Activated T-cell treated with anti-CD3 and anti-CD28 coated beads, Interleukin-2, amount 50 U/mL, for 4 hours (primary cell): Measurements from ENCODE around the gene LIN37. TPM values are rescaled to one million over a fixed set of nuclear protein-coding genes. Genes with fewer than 3 reads are reported as not detected.

Experiments
- ATAC-seq, 2 donors: fragments of 200-7000 bp; cut with Tn5 transposase; one replicate each; pipeline ENCODE4 v1.10.0; 2021
- DNase-seq: peaks from one replicate; pipeline ENCODE4 v3.0.0-alpha.2; 2020
- H3K27me3 Mint-ChIP-seq: one replicate; pipeline ENCODE4 v1.8.0; 2021; ENCODE audit warnings: low read depth, mixed read lengths
- H3K36me3 Mint-ChIP-seq: one replicate; pipeline ENCODE4 v1.8.0; 2022; ENCODE audit warnings: mixed read lengths; ENCODE audit not compliant: insufficient read depth
- H3K4me1 Mint-ChIP-seq: one replicate; pipeline ENCODE4 v1.8.0; 2021; ENCODE audit warnings: low read depth, mixed read lengths
- H3K4me3 Mint-ChIP-seq: one replicate; pipeline ENCODE4 v1.8.0; 2021; ENCODE audit warnings: mild to moderate bottlenecking, moderate library complexity, mixed read lengths
- H3K9me3 Mint-ChIP-seq: one replicate; pipeline ENCODE4 v1.8.0; 2021; ENCODE audit warnings: mixed read lengths
- total RNA-seq, 3 donors: library from RNA; stranded (reverse); gene quantifications; one replicate each; pipeline ENCODE4 v1.2.1, GENCODE V29; 2021

LIN37 gene
- total RNA-seq, 3 donors from 2014 or later: 5.8 to 6.4 (median 6.4) TPM

DNA sequence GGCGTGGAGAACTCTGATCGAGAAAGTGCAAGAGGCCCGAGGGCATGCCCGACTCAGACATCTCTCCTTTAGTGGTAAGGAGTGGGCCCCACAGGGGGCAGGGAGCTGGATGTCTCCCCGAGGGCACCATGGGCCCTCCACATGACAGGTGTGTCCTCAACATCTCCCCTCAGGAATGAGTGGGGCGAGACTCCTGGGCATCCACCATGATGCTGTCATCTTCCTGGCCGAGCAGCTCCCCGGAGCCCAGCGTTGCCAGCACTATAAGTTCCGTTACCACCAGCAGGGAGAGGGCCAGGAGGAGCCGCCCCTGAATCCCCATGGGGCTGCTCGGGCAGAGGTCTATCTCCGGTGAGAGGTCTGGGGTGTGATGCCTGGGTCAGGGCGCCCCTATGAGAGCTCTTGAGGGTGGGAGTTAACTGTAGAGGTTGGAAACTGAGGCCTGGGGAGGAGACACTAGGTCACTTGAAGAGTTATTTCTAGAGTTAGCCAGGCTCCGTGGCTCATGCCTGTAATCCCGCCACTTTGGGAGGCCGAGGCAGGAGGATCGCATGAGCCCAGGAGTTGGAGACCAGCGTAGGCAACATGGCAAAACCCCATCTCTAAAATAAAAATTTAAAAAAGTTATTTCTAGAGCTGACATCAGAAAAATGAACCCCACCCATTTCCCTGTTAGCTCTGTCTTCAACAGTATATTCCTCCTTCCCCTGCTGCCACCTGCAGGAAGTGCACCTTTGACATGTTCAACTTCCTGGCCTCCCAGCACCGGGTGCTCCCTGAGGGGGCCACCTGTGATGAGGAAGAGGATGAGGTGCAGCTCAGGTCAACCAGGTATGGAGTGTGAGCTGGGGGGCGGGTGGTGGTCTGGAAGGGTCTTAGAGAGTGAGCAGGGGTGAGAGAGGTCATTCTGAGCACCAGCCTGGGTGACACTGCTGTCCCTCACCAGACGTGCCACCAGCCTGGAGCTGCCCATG lies 11.2 kb upstream of the LIN37 start:
- Mint-ChIP-seq H3K4me3 (no peak overlapping the region), H3K27me3 (no peaks in the 10 kb centered on the region), H3K4me1 (peaks cover 24% of the 10 kb centered on the region), H3K9me3 (no peaks in the 10 kb centered on the region), H3K36me3 (peaks cover 28% of the 10 kb centered on the region)
- DNase-seq: no peak
- no peak for ATAC-seq

DNA sequence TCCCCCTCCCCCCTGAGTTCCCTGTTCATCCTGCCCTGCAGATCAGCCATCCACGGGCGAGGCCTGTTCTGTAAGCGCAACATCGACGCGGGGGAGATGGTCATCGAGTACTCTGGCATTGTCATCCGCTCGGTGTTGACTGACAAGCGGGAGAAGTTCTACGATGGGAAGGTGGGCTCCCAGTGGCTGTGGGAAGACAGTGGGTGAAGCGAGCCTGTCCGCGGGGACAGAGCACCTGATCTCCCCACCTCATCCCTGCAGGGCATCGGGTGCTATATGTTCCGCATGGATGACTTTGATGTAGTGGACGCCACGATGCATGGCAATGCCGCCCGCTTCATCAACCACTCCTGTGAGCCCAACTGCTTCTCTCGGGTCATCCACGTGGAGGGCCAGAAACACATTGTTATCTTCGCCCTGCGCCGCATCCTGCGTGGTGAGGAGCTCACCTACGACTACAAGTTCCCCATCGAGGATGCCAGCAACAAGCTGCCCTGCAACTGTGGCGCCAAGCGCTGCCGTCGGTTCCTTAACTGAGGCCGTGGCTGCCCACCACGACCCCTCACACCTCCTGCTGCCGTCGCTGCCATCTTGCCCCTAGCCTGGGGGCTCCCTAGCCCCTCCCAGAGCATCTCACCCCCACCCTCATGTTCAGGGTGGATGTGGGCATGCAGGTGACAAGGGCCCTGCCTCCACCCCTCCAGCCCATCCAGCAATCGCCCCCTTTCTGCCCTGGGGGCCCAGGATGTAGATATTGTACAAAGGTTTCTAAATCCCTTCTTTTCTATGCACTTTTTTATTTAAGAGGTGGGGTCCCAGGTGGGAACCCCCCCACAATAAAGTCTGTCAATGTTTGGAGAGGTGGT lies 10.1 kb upstream of the LIN37 start:
- H3K9me3 Mint-ChIP-seq: no peaks in the 10 kb centered on the region
- H3K36me3 Mint-ChIP-seq: peaks cover 34% of the 10 kb centered on the region
- no peak for ATAC-seq
- no peak for DNase-seq
- H3K27me3 Mint-ChIP-seq: no peaks in the 10 kb centered on the region
- H3K4me1 Mint-ChIP-seq: peaks cover 34% of the 10 kb centered on the region
- H3K4me3 Mint-ChIP-seq: no peak overlapping the region

DNA sequence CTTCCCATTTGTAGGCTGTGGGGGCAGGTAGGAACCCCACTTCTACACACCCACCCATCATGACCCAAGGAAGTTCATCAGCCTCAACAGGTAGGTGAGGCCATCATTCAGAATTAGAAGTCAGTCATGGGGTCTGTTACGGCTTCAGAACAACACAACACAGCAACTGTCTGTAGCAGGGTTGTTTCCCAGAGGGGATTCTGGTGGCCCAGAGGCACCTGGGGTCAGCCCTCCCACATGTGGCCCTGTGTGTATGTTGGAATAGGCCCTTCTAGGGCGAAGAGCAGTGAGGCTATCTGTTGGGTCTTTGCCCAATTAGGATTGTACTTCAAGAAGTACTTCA lies 9.5 kb upstream of the LIN37 start:
- no peak overlapping the region for H3K4me3 Mint-ChIP-seq
- peaks cover 38% of the 10 kb centered on the region for H3K4me1 Mint-ChIP-seq
- H3K9me3 Mint-ChIP-seq: no peaks in the 10 kb centered on the region
- ATAC-seq (no peak), DNase-seq (no peak)
- no peaks in the 10 kb centered on the region for H3K27me3 Mint-ChIP-seq
- H3K36me3 Mint-ChIP-seq: peaks cover 33% of the 10 kb centered on the region

DNA sequence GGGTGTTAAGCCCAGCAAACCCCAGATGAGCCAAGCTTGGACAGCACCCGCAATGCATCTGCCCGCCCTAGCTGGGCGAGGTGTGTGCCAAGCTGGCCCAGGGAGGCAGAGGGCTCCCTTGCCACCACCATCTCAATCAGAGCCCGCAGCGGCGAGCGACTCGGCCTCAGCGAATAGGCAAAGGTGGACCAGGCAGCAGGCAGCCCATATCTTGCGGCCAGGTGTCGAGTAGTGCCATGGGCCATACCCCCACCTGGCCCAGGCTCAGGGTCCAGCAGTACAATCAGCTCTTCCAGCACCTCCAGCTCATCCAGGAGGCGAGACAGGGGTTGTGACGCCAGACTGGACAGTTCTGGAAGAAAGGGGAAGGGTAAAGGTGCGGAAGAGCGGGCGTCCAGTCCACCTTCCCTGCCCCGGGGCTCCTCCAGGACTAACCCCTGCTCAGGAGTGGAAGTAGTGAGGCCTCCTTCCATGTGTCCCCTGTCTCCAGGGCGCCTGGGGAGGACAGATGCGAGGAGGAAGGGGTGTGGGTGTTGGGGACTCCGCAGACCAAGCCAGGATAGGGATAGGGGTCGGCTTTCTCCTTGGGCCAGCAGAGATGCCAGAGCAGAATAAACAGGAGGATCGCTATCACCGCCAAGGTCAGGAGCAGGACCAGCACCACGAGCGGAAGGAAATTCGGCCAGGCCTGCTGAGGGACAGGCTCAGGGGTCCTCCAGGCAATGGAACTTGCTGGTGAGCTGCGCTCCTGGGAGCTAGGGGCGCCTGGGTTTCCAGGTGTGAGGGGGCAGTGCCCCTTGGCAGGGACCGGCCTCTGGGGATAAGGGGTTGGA lies 8.9 kb upstream of the LIN37 start:
- DNase-seq (no peak), ATAC-seq (no peak)
- peaks cover 44% of the 10 kb centered on the region for H3K4me1 Mint-ChIP-seq
- peak overlapping the region; percentile 88 for H3K4me3 Mint-ChIP-seq
- H3K9me3 Mint-ChIP-seq: no peaks in the 10 kb centered on the region
- H3K27me3 Mint-ChIP-seq: no peaks in the 10 kb centered on the region
- H3K36me3 Mint-ChIP-seq: peaks cover 28% of the 10 kb centered on the region

DNA sequence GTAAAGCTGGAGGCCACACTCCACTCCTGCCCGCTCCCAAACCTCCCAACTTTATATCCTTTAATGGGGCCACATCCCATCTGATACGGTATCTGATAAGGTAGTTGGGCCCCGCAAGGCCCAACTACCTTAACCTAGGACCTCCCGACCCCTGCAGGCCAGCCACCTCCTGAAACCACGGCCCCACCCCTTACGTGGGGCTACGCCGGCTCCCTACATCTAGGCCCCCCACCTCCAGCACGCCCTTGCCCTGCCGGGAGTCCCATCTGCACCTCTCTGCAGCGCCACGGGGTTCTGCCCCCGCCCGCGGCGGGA lies 8.3 kb upstream of the LIN37 start:
- no peaks in the 10 kb centered on the region for H3K27me3 Mint-ChIP-seq
- no peak for DNase-seq
- ATAC-seq: peak; percentile 8 to 10
- H3K36me3 Mint-ChIP-seq: peaks cover 23% of the 10 kb centered on the region
- peak overlapping the region; percentile 88 for H3K4me3 Mint-ChIP-seq
- H3K9me3 Mint-ChIP-seq: no peaks in the 10 kb centered on the region
- peaks cover 46% of the 10 kb centered on the region for H3K4me1 Mint-ChIP-seq

DNA sequence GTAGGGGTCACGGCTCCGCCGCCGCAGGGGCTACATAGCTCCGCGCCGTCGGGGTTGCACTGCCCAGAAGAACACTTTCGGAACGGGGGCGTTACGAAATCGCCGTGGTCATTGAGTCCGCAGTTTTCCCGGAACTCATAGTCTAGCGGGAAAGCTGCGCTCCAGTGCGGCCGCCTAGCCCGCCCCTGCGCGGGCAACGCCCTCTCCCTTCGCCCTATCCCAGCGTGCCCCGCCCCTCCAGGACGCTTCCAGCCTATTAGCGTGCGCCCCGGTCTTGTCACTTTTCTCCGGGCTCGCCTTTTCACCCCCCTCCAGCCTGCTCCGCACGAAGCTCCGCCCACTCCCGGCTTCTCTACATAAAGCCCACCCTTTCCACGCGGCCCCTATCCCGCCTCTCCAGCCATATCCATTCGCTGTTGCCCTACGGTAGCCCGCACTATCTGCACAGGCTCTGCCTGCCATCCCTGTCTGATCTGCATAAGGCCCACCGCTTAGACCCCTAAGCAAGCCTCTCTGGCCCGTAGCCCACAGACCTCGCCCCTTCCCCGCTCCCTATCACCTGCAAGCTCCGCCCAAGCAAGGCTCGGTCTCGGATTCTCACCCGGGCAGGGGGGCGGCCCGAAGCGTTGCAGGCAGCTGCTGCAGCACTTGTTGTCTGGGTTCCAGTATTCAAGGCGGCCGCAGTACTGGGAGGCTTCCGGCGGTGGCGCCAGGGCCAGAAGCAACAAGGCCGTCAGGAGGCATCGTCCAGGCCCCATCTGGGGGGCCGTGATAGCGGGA lies 7.8 kb upstream of the LIN37 start:
- H3K4me1 Mint-ChIP-seq: peaks cover 48% of the 10 kb centered on the region
- H3K4me3 Mint-ChIP-seq: peak overlapping the region; percentile 88
- H3K27me3 Mint-ChIP-seq: no peaks in the 10 kb centered on the region
- ATAC-seq: peak; percentile 66 to 72
- peaks cover 23% of the 10 kb centered on the region for H3K36me3 Mint-ChIP-seq
- DNase-seq: peak; percentile 91
- H3K9me3 Mint-ChIP-seq: no peaks in the 10 kb centered on the region

DNA sequence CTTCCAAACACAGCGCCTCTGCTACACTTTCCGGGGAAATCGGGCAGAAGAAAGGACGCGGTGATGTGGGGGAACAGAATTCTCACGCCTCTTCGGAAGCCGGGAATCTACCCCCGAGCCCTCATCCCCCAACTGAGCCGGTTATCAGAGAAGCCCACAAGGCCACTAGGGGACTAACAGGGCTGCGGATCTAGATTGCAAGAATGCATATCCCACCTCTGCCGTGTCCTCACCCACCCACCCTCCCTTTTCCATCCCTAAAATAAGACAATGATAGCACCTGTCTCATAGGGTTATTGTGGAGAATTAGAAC lies 7.2 kb upstream of the LIN37 start:
- Mint-ChIP-seq H3K9me3 (no peaks in the 10 kb centered on the region), H3K4me1 (peaks cover 54% of the 10 kb centered on the region), H3K36me3 (peaks cover 21% of the 10 kb centered on the region), H3K27me3 (no peaks in the 10 kb centered on the region), H3K4me3 (peak overlapping the region; percentile 88)
- DNase-seq (no peak), ATAC-seq (no peak)

DNA sequence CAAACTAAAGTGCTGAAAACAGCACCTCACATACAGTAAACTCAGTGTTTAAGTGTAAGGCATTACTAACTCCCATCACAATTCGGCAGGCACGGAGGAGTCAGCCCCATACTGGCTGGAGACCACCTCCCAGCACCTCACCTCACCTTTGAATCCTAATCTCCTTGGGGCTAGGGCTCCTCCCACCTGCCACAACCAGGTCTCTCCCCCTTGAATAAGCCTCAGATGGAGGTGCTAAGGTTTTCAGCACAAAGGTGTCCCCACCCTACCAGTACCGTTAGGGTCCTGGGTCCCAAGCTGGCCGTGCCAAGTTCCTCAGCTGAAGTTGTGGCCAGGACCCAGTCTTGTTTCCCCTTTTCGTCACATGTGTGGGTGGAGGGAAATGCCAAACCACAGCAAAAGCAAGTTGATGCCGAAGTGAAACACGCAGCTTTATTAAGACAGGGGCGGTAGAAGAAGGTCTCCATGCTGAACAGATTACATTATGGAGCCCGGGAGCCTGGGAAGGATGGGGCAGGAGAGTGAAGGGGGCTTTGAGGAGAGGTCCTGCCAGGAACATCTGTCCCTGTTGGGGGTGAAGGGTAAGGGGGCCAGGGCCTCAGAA lies 6.2 kb upstream of the LIN37 start, which contains the start of gene IGFLR1:
TSS of gene IGFLR1 (minus strand) at position 332 of the 604 bp plus-strand sequence. CDS start 1,272 bp downstream, outside the sequence.
- Mint-ChIP-seq H3K4me1 (peaks cover 56% of the 10 kb centered on the region), H3K9me3 (no peaks in the 10 kb centered on the region), H3K36me3 (peaks cover 16% of the 10 kb centered on the region), H3K4me3 (peak within 1 kb of the TSS; percentile 87), H3K27me3 (no peaks in the 10 kb centered on the region)
- DNase-seq (peak; percentile 63), ATAC-seq (peak; percentile 4 to 6)

DNA sequence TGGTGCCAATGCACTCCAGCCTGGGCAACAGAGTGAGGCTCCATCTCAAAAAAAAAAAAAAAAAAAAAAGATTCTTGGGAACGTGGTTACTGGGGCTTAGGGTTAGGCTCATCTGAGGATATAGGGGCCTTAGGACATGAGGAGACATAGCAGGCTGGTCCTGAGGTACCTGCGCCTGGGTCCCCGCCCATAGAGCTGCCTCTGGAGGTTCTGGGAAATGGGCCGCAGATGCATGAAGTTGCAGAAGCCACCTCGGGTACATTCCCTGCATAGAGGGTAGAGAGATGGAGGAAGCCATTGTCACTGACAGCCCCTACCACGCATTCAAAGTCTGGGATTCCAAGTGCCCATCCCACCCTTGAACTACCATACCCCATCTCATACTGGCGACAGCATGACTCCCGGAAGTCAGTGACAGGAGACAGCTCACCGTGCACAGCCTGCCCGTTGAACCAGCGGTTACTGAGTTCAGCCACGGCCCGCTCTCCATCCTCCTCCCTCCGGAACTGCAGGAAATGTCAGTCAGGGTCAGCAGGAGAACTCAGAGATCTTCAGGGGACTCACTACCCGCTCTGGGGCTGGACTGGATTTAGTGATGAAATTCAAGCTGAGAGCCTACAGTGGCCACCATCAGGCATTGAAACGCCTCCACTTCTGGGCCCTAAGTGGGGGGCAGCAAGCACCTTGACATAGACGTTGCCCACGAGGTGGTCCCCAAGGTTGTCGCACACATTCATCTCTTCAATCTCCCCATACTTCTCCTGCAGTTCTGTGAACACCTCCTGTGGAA lies 4.5 kb upstream of the LIN37 start:
- H3K27me3 Mint-ChIP-seq: no peaks in the 10 kb centered on the region
- H3K36me3 Mint-ChIP-seq: peaks cover 8% of the 10 kb centered on the region
- ATAC-seq (no peak), DNase-seq (no peak)
- H3K4me3 Mint-ChIP-seq: peak overlapping the region; percentile 98
- no peaks in the 10 kb centered on the region for H3K9me3 Mint-ChIP-seq
- peaks cover 65% of the 10 kb centered on the region for H3K4me1 Mint-ChIP-seq

DNA sequence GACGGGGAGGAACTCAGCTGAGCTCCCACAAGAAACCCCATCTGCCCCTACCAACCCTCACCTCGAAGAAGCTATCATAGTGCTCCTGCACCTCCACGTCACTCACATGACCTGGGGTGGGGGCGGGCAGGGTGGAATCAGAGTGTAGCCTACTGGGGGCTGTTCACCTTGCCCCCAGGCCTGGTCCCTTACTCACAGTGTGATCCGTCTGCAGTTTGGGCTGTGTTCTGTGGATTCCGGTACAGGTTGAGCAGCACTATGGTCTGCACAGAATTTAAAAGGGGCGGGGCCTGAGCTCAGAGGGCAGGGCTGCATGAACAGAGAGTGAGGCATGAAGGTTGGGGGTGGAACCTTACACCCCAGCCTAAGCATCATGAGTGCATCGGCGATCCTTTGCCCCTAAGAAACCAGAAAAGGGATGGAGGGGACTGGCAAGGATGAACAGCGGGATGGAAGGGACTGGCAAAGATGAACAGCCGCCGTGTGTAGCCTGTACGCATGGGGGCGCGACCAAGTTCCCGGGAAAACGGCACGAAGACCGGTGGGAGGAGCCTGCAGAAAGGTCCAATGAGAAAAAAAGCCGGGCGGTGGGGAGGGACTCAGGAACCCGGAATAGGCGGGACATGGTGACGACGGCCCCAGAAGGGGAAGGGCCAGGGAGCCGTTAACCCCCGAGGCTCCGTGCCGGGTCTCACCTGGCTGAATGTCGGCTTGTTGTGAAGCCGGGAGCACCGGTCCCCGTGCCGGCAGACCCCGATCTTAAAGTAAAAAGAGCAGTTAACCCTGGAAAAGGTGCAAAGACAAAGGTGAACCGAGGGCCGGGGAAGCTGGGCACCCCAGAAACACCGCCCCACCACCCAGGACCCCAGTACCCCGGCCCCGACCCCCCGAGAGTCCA lies 3.7 kb upstream of the LIN37 start:
- peak overlapping the region; percentile 98 for H3K4me3 Mint-ChIP-seq
- H3K27me3 Mint-ChIP-seq: no peaks in the 10 kb centered on the region
- ATAC-seq (peak; percentile 62 to 64), DNase-seq (peak; percentile 90)
- peaks cover 65% of the 10 kb centered on the region for H3K4me1 Mint-ChIP-seq
- H3K36me3 Mint-ChIP-seq: peaks cover 8% of the 10 kb centered on the region
- no peaks in the 10 kb centered on the region for H3K9me3 Mint-ChIP-seq

DNA sequence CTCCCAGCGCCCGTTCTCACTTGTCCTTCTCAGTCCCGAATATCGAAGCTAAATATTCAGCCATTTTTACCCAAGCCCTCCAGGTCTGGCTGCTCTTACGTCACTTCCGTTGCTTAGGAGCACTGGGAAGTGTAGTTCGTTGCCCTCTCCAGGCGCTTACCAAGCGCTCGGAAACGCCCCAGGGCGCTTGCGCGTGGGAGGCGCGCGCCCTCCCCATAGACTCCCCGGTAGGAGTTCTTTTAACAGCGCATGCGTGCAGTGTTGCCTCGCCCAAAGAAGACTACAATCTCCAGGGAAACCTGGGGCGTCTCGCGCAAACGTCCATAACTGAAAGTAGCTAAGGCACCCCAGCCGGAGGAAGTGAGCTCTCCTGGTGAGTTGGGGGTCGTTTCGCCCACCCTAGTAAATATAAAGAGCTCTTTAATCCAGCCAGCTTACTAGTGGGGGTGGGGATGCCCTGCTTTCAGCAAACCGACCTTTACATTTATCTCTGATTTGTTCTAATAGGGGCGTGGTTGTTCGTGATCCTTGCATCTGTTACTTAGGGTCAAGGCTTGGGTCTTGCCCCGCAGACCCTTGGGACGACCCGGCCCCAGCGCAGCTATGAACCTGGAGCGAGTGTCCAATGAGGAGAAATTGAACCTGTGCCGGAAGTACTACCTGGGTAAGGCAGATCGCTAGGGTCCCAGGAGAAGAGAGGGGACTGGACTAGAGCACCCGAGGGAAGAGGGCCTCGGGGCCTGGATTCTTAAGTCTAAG lies 2.9 kb upstream of the LIN37 start, which contains the start of the genes PSENEN and U2AF1L4:
TSS of gene PSENEN (plus strand) at position 324 of the 759 bp plus-strand sequence. CDS start at position 604, 280 bp downstream.
TSS of gene U2AF1L4 (minus strand) at position 91 of the 759 bp plus-strand sequence. CDS start at position 64, 27 bp downstream.
- Mint-ChIP-seq H3K36me3 (peaks cover 8% of the 10 kb centered on the region), H3K27me3 (no peaks in the 10 kb centered on the region), H3K9me3 (no peaks in the 10 kb centered on the region), H3K4me1 (peaks cover 66% of the 10 kb centered on the region), H3K4me3 (peak within 1 kb of the TSS; percentile 98)
- DNase-seq (peak; percentile 94), ATAC-seq (peak; percentile 63 to 64)
